HG03378 (cell line): ENCODE results near the gene AMBP.

ENCODE experiments used
- ATAC-seq: cut with Tn5 transposase; IDR thresholded peaks from one replicate; pipeline ENCODE4 v1.9.1; 2021; ENCODE audit warnings: mild to moderate bottlenecking, moderate library complexity; ENCODE audit not compliant: unreplicated experiment

AMBP gene

DNA sequence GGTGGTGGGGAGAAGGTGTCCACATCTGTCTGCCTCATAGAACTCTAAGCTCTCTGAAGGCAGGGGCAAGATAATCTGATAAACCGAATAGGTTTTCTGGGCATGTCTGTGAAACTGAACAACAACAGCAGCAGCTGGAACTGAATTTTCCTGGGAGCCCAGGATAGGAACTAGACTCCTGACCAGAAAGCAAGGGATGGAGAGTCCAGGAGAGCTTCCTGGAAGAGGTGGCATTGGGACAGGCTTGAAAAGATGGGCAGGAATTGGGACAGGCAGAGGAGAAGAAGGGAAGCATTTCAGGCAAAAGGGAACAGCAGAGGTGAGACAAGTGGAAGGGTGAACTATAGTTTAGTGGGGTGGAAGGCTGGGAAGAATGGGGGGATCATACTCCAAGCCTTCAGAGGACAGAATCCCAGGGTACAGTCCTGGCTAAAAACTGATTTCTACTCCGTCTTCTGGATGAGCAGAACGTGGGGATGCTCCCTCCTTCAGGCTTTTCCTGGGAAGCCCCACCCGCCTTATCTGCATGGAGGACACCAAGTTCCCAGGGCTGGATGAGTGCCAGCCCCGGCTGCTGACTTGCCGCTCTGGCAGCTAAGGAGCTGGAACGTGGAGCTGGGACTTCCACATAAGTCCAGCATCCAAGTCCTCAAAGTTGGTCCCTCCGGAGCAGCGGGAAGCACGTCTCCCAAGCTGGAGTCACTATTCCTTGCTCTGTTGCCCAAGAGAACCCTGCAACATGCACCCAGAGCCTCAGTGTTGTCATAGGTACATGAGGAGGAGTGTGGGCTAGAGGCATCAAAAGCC, 34.9 kb upstream of the AMBP start:
- ATAC-seq: no peak

DNA sequence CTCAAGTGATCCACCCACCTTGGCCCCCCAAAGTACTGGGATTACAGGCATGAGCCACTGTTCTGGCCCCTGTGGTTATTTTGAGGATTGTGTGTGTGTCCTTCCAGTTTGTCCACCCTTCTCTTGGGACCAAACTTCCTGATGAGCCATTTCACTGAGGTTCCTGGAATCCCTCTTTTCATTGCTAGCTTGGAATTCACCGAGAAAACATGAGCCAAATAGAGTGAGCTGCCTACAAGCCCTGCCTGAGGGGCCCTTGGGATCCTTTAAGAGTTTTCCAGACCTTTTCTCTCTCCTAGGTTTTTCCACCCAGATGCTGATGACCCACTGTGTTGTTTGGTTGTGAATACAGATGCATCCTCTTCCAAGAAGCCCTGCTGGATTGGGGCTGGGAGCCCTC, 34.2 kb upstream of the AMBP start:
- ATAC-seq: no peak

DNA sequence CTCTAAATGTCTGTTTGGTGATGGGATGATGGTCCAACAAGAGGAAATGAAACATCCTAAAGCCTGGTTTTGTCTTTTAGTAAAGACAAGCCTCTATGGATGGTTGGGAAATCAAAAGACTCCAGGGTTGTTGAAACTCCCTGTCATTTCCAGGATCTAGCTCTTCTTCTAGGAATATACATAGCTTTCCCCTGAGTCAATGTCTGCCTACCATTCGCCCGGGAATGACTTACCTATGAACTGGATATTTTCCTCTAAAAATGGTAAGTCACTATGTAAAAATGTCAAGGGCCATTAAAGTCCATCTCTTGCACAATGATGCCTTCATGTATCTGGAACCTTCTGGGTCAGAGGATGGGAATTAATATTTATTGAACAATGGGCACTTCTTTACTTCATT, 32.1 kb upstream of the AMBP start:
- ATAC-seq: no peak

- ATAC-seq: no peak
Measured at GRCh38 chr9:114109124-114109523, 31.0 kb upstream of the AMBP start.

- ATAC-seq: no peak
Measured at GRCh38 chr9:114108016-114108833, 30.1 kb upstream of the AMBP start.

- no peak for ATAC-seq
Measured at GRCh38 chr9:114107286-114108001, 29.3 kb upstream of the AMBP start.

DNA sequence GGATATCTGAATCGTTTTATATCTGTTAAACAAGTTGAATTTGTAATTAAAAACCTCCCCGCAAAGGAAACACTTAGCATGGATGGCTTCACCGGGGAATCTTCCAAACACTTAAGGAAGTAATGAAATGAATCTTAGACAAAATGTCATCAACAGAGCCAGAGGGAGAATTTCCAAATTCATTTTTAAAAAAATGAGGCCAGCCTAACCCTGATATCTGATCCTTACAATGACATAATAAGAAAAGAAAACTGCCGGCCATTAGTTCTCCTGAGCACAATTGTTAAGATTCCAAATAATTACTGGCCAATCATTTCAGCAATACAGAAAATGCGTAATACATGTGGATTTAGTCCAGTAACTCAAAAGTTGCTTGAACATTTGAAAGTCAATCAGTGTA, 27.1 kb upstream of the AMBP start:
- ATAC-seq: no peak

DNA sequence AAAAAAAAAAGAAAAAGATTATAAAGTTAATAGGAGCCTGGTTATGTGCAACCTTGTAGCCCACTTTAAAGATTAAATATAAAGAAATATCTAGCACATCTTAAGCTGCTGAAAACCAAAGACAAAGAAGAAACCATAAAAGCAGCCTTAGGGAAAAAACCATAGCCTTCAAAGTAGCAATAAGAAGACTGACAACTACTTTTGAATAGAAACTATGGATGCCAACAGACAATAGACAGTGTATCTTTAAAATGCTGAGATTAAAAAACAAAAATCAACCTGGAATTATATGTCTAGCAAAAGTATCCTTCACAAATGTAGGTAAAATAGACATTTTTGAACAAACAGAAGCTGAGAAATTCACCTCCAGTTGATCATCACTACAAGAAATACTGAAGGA, 24.4 kb upstream of the AMBP start:
- ATAC-seq: no peak

GRCh38 chr9:114100536-114100935, 22.4 kb upstream of the AMBP start:
- ATAC-seq: no peak

DNA sequence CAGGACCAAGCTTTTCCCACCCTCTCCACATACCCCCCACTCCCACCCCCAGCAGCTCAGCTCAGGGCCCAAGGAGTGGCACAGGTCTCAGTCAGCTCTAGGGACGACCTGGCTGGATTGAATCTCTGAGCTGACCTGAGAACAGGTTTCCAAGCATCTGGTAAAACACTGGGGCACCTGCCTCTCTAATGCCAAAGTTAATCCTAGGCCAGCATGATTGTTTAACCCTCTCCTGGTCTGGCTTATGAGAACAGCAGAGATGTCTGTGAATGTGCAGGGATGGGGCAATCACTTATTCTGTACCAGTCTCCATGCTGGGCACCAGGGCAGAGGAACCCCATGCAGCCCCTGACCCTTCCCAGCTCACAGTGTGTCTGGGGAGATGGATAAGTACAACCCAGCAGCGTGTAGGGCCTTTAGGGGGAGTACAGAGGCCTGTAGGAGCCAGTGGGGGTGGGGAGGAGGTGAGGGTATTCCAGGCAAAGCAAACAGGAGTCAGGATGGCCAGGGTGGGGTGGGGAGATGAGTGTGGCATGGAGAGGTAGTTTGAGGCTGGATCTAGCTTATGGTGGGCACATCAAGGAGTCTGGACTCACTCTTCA, 21.7 kb upstream of the AMBP start:
- no peak for ATAC-seq

- no peak for ATAC-seq
Measured at GRCh38 chr9:114098936-114099668, 21.0 kb upstream of the AMBP start, which contains the start of gene KIF12. KIF12 (minus strand) TSS chr9:114099292; CDS start chr9:114099276, 16 bp downstream.

DNA sequence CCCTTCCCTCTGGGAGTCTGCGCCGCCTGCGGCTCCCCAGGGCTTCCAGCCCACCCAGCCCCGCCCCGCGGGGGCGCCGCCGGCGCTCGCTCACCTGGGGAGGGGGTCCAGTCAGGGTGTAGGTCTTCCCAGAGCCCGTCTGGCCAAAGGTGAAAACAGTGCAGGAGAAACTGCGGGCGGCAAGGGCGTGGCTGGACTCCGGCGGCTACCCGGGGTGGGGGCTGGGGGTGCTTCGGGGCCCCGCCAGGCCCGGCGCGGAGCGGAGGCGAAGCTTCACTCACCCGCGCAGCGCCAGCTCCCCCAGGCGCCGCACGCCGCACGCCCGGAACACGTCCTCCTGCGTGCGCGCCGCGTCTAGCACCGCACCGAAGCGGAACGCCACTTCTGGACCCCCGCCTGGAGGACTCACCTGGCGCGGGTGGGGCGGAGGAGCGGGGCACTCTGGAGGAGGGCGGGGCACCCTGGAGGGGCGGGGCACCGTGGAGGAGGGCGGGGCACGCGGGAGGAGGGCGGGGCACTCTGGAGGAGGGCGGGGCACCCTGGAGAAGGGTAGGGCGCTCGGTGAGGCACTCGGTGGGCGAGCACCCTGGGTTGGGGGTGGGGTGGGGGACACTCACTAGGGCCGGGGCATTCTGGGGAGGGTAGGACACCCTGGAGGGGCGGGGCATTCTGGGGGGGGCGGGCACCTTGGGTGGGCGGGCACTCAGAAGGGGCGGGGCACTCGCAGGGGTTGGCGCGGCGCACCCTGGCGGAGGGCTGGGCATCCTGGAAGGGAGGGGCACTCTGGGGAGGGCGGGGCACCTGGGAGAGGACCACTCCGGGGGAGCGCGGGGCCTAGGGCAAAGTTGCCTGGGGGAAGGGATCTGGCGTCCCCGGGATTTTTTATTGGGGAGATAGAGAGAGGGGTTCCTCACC, 20.2 kb upstream of the AMBP start:
- ATAC-seq: no peak

GRCh38 chr9:114097613-114098020, 19.5 kb upstream of the AMBP start:
- ATAC-seq: no peak

- no peak for ATAC-seq
Measured at GRCh38 chr9:114096866-114097612, 18.9 kb upstream of the AMBP start.

GRCh38 chr9:114096041-114096511, 18.0 kb upstream of the AMBP start:
- ATAC-seq: no peak

GRCh38 chr9:114094971-114095370, 16.9 kb upstream of the AMBP start:
- ATAC-seq: no peak

DNA sequence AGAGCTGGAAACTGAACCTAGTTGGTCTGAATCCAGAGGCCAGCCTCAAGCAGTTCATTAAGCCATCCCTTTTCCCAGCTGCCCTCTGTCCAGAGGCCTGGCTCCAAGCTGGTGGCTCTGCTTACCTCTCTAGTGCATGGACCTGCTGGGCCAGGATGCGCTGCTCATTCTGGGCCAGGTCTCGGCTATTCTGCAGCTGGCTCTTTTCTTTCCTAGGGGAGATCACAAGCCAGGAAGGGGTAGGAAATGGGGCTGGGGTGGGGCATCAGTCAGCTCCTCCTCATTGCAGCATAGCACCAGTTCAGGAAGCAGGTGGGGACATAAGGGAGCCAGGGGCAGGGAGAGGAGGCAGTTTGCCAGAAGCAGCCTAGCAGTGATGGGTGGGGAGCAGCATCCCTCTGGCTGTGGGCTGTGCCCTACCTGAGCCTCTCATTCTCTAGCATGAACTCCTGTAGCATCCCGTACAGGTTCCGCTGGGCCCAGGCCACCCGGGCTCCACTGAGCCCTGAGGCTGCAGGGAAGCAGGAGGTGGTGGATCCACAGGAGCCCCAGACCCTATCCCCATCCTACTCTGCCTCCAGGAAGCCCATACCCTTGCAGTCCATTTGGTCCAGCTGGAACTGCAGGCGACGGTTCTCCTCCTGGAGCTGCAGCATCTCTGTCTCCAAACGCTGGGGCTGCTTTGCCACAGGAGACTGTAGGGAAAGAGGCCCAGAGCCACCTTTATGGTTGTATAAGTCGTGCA, 15.8 kb upstream of the AMBP start:
- no peak for ATAC-seq

GRCh38 chr9:114093031-114093471, 15.0 kb upstream of the AMBP start:
- ATAC-seq: no peak
